Kidney epithelial cell (primary cell): ENCODE data around the gene SCG2. TPM values are rescaled to one million over a fixed set of nuclear protein-coding genes. Genes with fewer than 3 reads are reported as not detected.

Source experiments
- DNase-seq: peaks from one replicate; pipeline ENCODE4 v3.0.0-alpha.2; 2010; ENCODE audit warnings: low read depth
- H3K27me3 ChIP-seq: 2 replicates; pipeline ENCODE4 v1.6.0; 2011; ENCODE audit warnings: low read length; ENCODE audit not compliant: control insufficient read depth, insufficient read depth
- H3K36me3 ChIP-seq: 2 replicates; pipeline ENCODE4 v1.5.1; 2011; ENCODE audit warnings: low read length; ENCODE audit not compliant: control insufficient read depth, insufficient read depth
- H3K4me3 ChIP-seq: 2 replicates; pipeline ENCODE4 v1.5.1; 2011; ENCODE audit warnings: low read depth, mild to moderate bottlenecking, control low read depth, low read length
- total RNA-seq: library from RNA; depleted of rRNA; stranded (reverse); fragments of >200 nt; gene quantifications from 2 replicates; pipeline ENCODE4 v1.2.3, GENCODE V29; 2015
- TF ChIP-seq, protein P1 (sequence below): IDR thresholded peaks from 2 replicates; pipeline ENCODE4 v1.5.1; 2011; ENCODE audit warnings: mild to moderate bottlenecking, moderate library complexity, low read length, control low read depth, inconsistent platforms; ENCODE audit not compliant: insufficient read depth, poor library complexity, severe bottlenecking

Gene SCG2
- total RNA-seq, 1 donor from 2014 or later, result 0.08 TPM

DNA sequence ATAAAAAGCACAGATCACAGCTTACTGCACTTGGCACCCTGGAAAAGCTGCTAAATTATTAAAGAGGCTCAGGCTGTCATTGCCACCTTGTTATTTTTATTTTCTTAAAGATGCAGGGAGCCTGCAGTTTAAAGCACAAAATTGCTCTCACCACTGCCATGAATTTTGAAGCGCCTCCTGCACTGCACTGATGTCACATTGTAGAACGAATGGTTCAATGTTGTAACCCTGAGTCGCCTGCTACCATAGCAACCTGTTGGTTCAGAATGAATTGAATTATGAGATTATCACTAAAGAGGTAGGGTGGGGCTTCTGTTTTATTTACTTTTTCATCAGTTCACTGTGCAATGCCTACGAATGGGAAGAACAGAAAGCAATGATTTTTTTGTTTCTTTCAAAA lies 16.5 kb downstream of the SCG2 start:
- no peaks in the 10 kb centered on the region for H3K36me3 ChIP-seq
- TF ChIP-seq, protein P1, sequence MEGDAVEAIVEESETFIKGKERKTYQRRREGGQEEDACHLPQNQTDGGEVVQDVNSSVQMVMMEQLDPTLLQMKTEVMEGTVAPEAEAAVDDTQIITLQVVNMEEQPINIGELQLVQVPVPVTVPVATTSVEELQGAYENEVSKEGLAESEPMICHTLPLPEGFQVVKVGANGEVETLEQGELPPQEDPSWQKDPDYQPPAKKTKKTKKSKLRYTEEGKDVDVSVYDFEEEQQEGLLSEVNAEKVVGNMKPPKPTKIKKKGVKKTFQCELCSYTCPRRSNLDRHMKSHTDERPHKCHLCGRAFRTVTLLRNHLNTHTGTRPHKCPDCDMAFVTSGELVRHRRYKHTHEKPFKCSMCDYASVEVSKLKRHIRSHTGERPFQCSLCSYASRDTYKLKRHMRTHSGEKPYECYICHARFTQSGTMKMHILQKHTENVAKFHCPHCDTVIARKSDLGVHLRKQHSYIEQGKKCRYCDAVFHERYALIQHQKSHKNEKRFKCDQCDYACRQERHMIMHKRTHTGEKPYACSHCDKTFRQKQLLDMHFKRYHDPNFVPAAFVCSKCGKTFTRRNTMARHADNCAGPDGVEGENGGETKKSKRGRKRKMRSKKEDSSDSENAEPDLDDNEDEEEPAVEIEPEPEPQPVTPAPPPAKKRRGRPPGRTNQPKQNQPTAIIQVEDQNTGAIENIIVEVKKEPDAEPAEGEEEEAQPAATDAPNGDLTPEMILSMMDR, result no peak
- no peak overlapping the region for H3K4me3 ChIP-seq
- no peaks in the 10 kb centered on the region for H3K27me3 ChIP-seq
- DNase-seq, result no peak

DNA sequence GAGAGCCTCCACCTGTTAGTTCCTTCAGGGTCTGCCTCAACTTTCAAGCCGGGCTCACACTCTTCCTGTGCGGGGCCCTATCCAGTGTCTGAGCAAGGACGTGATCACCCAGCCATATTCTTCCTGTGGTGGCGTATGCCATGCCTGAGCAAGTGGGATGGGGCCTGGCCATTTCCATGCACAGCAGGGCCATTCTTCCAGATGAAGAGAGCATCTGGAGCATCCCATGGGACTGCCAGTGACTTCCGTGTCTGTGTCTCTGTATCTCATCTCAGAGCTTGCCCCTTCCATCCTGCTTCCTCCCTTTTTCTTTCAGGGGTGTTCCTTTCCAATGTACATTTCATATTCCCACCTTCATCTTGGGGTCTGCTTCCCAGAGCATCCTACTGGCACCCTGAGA lies 20.2 kb downstream of the SCG2 start:
- TF ChIP-seq, protein P1, result no peak
- Histone ChIP-seq H3K36me3 (no peaks in the 10 kb centered on the region), H3K4me3 (no peak overlapping the region), H3K27me3 (no peaks in the 10 kb centered on the region)
- no peak for DNase-seq

- TF ChIP-seq, protein P1, result no peak
- Histone ChIP-seq H3K27me3 (no peaks in the 10 kb centered on the region), H3K36me3 (no peaks in the 10 kb centered on the region), H3K4me3 (no peak overlapping the region)
- no peak for DNase-seq
These were observed 21.2 kb downstream of the SCG2 start for GRCh38 chr2:223580951-223581350.

- no peaks in the 10 kb centered on the region for H3K27me3 ChIP-seq
- no peaks in the 10 kb centered on the region for H3K36me3 ChIP-seq
- H3K4me3 ChIP-seq, result no peak overlapping the region
- TF ChIP-seq, protein P1, result no peak
- DNase-seq, result no peak
These were observed 23.3 kb downstream of the SCG2 start for GRCh38 chr2:223578846-223579245.

DNA sequence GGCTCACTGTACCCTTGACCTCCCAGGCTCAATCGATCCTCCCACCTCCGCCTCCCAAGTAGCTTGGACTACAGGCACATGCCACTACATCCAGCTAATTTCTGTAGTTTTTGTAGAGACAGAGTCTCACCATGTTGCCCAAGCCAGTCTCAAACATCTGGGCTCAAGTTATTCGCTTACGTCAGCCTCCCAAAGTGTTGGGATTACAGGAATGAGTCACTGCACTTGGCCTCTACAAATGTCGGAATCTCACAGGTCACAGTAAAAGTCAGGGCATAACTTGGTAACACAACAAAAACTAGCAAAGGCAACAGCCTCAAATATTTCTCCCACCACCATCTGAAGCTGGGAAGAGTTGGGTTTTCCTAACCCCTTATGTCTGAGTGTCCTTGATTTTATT lies 25.3 kb downstream of the SCG2 start:
- H3K36me3 ChIP-seq, result no peaks in the 10 kb centered on the region
- TF ChIP-seq, protein P1, result no peak
- H3K4me3 ChIP-seq, result no peak overlapping the region
- no peak for DNase-seq
- no peaks in the 10 kb centered on the region for H3K27me3 ChIP-seq

- H3K36me3 ChIP-seq, result no peaks in the 10 kb centered on the region
- H3K4me3 ChIP-seq, result no peak overlapping the region
- TF ChIP-seq, protein P1, result no peak
- H3K27me3 ChIP-seq, result no peaks in the 10 kb centered on the region
- DNase-seq, result no peak
These were observed 31.4 kb downstream of the SCG2 start for GRCh38 chr2:223570784-223571183.
